Activated B cell treated with CpG ODN at 0.5 μM for 24 hours (primary cell): ENCODE measurements around the gene KCNMA1. TPM values are rescaled to one million over a fixed set of nuclear protein-coding genes. Genes with fewer than 3 reads are reported as not detected.

Source experiments
- ATAC-seq: fragments of 200-7000 bp; cut with Tn5 transposase; one replicate; pipeline ENCODE4 v1.10.0; 2021; ENCODE audit warnings: low read depth, mild to moderate bottlenecking, moderate library complexity
- CTCF ChIA-PET: fragments of 350-600 bp; sonication (Branson Sonifier 250); formaldehyde crosslinking; loops from one replicate; lab custom pipeline; 2021; ENCODE audit warnings: antibody characterized with exemption; lab: Charles Lee
- POLR2A ChIA-PET: fragments of 350-600 bp; sonication (Branson Sonifier 250); formaldehyde crosslinking; loops from one replicate; lab custom pipeline; 2021; ENCODE audit warnings: antibody characterized with exemption; lab: Charles Lee
- DNase-seq: peaks from one replicate; pipeline ENCODE4 v3.0.0; 2022
- H3K27ac Mint-ChIP-seq: one replicate; pipeline ENCODE4 v1.8.0; 2020; ENCODE audit warnings: mixed read lengths
- H3K27me3 Mint-ChIP-seq: one replicate; pipeline ENCODE4 v1.8.0; 2021; ENCODE audit warnings: mixed read lengths
- H3K36me3 Mint-ChIP-seq: one replicate; pipeline ENCODE4 v1.8.0; 2021; ENCODE audit warnings: low read depth, mixed read lengths
- H3K4me1 Mint-ChIP-seq: one replicate; pipeline ENCODE4 v1.8.0; 2021; ENCODE audit warnings: mixed read lengths
- H3K4me3 Mint-ChIP-seq: one replicate; pipeline ENCODE4 v1.8.0; 2020; ENCODE audit warnings: mild to moderate bottlenecking, mixed read lengths
- H3K9me3 Mint-ChIP-seq: one replicate; pipeline ENCODE4 v1.8.0; 2020; ENCODE audit warnings: mixed read lengths
- intact Hi-C: fragments of 100-400 bp; cut with micrococcal nuclease; formaldehyde crosslinking; loops from one replicate; pipeline ENCODE4 v1.15.1; 2024
- total RNA-seq: library from RNA; stranded (reverse); gene quantifications from 2 replicates; pipeline ENCODE4 v1.2.3, GENCODE V29; 2022
- TF ChIP-seq, protein P1 (sequence below): fragments of 200-600 bp; IDR thresholded peaks from one replicate; pipeline ENCODE4 v1.8.0; 2022; ENCODE audit warnings: antibody characterized with exemption, mild to moderate bottlenecking

The KCNMA1 gene
- total RNA-seq, 1 donor from 2014 or later: 3.7 TPM

DNA sequence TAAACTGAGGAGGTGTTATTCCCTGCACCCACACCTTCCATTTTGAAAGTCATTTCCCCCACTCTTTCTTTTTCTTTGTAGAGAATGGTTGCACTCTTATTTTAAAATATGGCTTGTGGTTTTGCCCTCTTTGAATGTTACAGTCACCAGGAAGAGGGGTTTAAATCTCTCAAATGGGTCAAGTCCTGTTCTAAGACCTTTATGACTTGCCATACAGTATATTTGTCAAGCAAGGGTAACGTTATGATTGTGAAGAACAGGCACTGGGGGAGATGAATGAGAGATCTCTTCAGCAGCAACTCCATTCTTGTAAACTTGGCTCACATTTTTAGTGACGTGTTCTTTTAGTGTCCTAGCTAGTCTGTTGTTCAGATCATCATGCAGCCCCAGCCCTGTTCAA, 634.7 kb downstream of the KCNMA1 start:
- peaks cover 2% of the 10 kb centered on the region for H3K4me1 Mint-ChIP-seq
- no peaks in the 10 kb centered on the region for H3K27me3 Mint-ChIP-seq
- DNase-seq (no peak), ATAC-seq (no peak)
- TF ChIP-seq, protein P1, sequence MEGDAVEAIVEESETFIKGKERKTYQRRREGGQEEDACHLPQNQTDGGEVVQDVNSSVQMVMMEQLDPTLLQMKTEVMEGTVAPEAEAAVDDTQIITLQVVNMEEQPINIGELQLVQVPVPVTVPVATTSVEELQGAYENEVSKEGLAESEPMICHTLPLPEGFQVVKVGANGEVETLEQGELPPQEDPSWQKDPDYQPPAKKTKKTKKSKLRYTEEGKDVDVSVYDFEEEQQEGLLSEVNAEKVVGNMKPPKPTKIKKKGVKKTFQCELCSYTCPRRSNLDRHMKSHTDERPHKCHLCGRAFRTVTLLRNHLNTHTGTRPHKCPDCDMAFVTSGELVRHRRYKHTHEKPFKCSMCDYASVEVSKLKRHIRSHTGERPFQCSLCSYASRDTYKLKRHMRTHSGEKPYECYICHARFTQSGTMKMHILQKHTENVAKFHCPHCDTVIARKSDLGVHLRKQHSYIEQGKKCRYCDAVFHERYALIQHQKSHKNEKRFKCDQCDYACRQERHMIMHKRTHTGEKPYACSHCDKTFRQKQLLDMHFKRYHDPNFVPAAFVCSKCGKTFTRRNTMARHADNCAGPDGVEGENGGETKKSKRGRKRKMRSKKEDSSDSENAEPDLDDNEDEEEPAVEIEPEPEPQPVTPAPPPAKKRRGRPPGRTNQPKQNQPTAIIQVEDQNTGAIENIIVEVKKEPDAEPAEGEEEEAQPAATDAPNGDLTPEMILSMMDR: no peak
- H3K27ac Mint-ChIP-seq: no peak overlapping the region
- H3K9me3 Mint-ChIP-seq: no peaks in the 10 kb centered on the region
- H3K36me3 Mint-ChIP-seq: no peaks in the 10 kb centered on the region
- no peak overlapping the region for H3K4me3 Mint-ChIP-seq
- POLR2A ChIA-PET: no interaction called here
- CTCF ChIA-PET: no interaction called here
- intact Hi-C loops: no loop called here

DNA sequence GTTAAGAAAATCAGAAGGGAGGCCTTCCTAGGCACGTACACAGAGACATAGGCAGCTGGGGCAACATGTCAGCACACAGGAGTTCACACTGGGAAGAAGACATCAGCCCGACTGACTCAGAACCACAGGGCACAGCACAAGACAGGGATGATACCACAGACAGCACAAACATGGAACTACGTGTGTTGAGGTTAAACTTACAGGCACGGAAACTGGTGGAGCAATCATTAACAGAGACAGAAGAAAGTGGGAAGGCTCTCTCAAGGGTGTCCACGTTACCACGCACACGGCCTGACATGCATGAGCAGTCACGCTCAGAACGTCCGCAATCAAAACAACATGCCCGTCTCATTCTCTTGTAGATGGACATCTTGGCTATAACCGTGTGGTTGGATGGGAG, 636.4 kb downstream of the KCNMA1 start:
- H3K4me1 Mint-ChIP-seq: no peaks in the 10 kb centered on the region
- H3K36me3 Mint-ChIP-seq: no peaks in the 10 kb centered on the region
- ChIA-PET CTCF (no interaction called here), POLR2A (no interaction called here)
- ATAC-seq: no peak
- H3K9me3 Mint-ChIP-seq: no peaks in the 10 kb centered on the region
- intact Hi-C loops: no loop called here
- no peak overlapping the region for H3K27ac Mint-ChIP-seq
- H3K4me3 Mint-ChIP-seq: no peak overlapping the region
- TF ChIP-seq, protein P1: no peak
- no peaks in the 10 kb centered on the region for H3K27me3 Mint-ChIP-seq
- no peak for DNase-seq

DNA sequence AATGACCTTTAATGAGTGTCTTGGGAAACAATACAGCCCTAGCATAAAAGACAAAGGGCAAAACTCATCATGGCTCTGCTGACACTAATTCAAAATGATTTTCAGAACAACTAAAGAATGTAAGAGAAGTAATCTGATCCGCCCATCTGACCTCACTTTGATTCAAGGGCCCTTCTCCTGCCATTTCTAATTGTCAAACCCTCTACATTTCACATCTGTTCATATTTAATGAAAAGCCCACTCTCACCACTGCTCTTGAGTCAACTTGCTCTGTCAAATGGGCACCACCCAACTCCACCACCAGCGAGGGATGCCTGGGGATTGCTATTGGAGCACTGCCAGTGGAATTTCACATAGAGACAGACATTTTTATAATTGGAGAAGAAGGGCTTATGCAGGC, 639.2 kb downstream of the KCNMA1 start:
- Mint-ChIP-seq H3K4me3 (no peak overlapping the region), H3K27me3 (no peaks in the 10 kb centered on the region), H3K9me3 (no peaks in the 10 kb centered on the region), H3K4me1 (no peaks in the 10 kb centered on the region), H3K36me3 (no peaks in the 10 kb centered on the region), H3K27ac (no peak overlapping the region)
- ChIA-PET POLR2A (no interaction called here), CTCF (no interaction called here)
- intact Hi-C loops: no loop called here
- no peak for DNase-seq
- ATAC-seq: no peak
- TF ChIP-seq, protein P1: no peak

DNA sequence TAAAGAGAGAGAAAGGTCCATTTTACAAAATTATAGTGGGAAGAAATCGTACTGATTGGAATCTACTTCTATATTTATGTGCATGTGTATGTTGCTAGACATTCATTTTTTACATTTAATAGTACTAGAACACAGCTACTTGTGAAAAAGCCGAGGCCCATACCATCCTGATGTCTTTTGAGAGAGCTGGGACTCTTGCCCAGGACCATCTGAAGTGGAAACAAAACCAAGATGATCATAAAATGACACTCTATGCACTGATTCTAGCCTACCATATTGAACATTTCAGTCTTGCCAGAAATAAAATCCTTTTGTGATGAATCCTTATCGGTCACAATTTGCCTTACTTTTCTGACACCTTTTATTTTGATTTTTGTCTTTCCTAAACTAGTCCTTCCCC, 640.0 kb downstream of the KCNMA1 start:
- Mint-ChIP-seq H3K4me1 (no peaks in the 10 kb centered on the region), H3K36me3 (no peaks in the 10 kb centered on the region)

DNA sequence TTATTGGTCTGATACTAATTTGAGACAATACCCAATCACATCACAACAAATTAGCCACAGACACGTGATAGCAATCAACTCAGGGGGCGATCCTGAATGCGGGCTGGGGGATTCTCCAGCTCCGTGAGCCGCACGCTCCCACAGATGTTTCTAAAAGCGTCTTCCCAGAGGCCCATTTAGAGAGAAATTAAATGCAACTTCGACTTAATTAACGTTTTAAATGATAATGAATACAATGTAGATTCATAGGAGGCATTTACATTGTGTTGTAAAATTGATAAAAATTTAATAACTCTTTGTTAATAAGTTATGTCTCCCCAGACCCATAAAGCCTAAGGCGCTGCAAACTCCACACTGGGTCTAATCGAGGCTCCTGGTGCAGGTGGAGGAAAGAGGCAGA, 642.6 kb downstream of the KCNMA1 start:
- Mint-ChIP-seq H3K4me3 (no peak overlapping the region), H3K9me3 (no peaks in the 10 kb centered on the region), H3K4me1 (no peaks in the 10 kb centered on the region), H3K36me3 (no peaks in the 10 kb centered on the region), H3K27ac (no peak overlapping the region), H3K27me3 (no peaks in the 10 kb centered on the region)
- TF ChIP-seq, protein P1: no peak
- ChIA-PET POLR2A (no interaction called here), CTCF (interaction anchor here (1.1 kb wide), 1 partner anchor 10 kb away, joined by 3 read pairs; no protein-coding TSS in a partner anchor)
- intact Hi-C loops: no loop called here
- no peak for ATAC-seq
- DNase-seq: no peak

More for the DNA sequence above, 640.0 kb downstream of the KCNMA1 start:
- no peak overlapping the region for H3K4me3 Mint-ChIP-seq
- ChIA-PET POLR2A (no interaction called here), CTCF (no interaction called here)
- intact Hi-C loops: no loop called here
- ATAC-seq (no peak), DNase-seq (no peak)
- no peaks in the 10 kb centered on the region for H3K27me3 Mint-ChIP-seq
- H3K27ac Mint-ChIP-seq: no peak overlapping the region
- TF ChIP-seq, protein P1: no peak
- no peaks in the 10 kb centered on the region for H3K9me3 Mint-ChIP-seq
